Fibroblast of upper back skin (primary cell): ENCODE measurements around the gene C2CD4A.

Experiments
- DNase-seq: peaks from one replicate; pipeline ENCODE4 v3.0.0-alpha.2; 2013

Gene C2CD4A

DNA sequence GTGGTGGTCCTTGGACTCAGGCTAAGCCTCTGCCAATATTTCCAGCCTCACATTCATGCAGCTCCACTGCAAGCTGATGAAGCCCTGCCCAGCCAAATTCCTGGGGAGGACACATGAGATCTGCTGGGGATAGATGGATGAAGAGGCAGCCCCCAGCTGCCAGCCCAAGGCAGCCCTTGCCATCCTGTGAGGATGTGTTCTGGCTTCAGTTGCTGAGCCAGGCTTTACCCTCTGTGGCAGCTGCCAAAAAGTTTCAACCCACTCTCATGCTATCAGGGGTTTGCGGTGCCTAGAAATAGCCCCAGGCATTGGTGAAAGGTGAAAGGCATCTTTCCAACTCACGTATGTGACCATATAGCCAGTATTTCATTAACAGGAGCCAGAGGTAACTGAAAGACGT, 37.6 kb downstream of the C2CD4A start:
- no peak for DNase-seq

DNA sequence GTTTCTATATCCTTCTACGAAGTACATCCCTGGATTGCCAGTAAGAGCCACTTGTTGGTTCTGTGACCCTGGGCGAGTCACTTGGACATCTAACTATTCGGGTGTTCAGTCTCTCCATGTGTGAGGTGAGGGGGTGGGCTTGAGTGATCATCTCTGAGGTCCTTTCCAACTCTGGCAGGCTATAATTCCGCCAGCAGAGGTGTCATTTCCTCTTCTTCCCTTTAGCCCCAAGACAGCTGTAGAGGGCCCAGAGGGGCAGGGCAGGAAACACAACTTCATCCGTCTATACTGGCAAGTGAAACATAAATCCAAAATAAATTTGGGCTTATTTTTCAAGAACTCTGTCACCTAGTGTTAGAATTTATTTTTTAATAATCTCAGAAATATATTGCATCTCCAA, 38.1 kb downstream of the C2CD4A start:
- no peak for DNase-seq

DNA sequence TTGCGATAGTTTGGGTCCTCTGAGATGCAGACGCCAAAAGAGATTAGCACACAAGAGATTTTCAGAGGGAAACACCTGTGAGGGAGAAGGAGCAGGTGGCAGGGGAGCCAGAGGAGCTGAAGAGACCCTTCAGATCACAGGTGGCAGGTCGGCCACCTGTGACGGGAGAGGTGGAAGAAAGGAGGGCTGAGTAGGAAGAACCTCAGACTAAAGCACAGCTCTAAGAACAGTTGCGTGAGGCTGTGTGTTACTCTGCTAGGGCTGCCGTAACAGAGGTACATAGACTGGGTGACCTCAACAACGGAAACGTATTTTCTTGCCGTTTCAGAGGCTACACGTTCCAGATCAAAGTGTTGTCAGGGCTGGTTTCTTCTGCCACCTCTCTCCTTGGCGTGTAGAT, 38.5 kb downstream of the C2CD4A start:
- DNase-seq: no peak

DNA sequence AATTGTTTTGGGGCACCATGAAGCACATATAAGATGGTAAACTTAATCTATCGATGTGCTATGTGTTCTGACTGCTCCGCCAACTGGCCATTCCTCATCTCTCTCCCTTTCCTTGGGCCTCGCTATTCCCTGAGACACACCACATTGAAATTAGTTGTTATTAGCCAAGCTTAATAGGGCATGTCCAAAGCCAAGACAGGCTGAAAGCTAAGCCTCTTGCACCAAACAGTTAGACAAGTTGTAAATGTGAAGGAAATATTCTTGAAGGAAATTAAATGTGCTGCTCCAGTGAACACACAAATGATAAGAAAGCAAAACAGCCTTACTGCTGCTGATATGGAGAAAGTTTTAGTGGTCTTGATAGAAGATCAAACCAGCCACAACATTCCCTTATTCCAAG, 39.3 kb downstream of the C2CD4A start:
- no peak for DNase-seq

DNA sequence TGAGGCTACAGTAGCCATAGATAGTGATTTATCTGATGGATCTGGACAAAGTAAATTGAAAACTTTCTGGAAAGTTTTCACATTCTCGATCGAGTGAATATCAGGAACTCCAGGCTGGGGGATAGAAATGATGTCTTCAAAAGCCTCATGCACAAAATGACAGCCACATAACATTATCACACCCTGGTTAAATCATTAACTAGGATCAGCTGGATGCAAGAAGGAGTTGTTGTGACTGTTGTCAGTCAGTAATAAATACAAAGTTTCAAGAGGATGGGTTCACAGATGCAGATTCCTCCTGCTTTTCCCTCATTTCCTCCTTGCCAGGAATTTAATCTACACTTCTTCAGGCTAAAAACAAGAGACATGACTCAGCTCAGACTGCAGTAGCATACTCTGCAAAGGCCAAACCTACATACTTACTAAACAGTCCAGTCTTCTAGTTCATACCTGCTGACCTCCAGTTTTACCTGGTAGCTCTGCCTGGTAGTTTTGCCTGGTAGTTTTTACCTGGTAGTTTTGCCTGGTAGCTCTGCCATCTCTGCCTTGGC, 40.9 kb downstream of the C2CD4A start:
- DNase-seq: peak; percentile 26

DNA sequence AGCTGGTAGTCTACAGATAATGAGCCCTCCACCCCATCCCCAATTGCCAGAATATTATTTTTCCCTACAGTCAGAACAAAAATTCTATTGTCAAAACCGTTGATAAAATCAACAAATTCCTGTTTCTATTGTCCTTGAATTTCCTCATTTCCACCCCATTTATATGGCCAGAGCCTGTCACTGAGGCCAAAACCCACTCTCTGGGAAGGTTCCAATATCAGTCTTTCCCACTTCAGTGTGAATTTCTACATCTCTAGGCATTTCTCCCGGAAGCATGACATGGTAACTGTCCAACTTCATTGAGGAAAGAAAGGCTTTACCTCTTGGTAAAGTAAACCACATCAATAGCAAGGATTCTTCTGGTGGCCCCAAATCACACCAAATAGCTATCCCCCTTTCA, 41.6 kb downstream of the C2CD4A start:
- DNase-seq: no peak

DNA sequence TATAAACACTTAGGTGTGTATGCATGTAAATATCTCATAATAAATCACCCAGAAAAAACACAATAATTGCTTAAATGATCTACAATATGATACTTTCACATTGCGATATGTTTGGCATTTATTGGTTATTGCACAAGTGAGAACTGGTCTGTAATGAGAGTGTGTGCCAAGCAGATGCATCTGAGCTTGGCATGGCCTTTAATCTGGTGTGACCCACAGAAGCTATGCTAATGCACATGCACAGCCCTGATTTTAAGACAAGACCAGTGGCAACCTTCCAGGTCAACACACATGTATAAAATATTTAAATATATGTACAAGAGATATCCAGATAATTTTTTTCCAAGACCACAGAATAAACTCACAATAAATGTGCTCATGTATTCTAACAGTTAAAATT, 42.7 kb downstream of the C2CD4A start:
- DNase-seq: no peak

DNA sequence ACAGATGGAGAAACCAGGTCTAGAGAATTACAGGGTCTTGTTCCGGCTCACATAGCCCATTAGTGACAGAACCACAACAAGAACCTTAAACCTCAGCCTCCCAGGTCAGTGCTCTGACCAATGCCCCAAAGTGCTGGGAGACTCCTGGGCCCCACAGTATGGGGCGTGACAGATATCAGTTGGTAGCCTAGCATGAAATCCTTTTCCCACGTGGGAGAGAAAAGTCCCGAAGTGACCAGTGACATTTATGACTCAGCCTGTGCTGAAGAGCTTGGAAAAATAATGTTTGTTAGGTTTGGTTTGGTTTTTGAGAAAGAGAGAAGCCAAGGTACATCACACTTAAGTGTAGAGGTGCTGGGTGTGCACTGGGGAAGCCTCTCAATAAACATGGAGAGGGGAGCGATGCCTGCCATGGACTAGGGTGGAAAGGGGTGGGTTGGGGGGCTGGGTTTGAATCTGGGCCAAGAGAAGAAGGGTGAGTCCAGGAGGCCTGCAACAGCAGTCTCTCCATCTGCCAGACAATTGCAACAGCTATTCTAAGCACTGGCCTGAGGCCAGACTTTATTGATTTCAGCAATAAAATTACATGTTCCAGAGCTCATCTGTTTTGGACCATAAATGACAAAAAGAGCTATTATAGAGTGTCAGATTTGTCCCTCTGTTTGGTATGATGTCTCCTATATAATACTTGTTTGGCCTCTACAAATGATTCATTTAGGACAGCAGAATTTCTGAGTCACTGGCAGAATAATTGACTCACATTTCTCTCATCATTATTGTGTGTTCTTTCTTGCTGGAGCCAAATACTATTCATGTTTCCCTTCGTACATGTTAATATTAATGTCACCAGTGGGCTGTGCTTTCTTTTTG, 43.4 kb downstream of the C2CD4A start:
- peak; percentile 69 for DNase-seq

DNA sequence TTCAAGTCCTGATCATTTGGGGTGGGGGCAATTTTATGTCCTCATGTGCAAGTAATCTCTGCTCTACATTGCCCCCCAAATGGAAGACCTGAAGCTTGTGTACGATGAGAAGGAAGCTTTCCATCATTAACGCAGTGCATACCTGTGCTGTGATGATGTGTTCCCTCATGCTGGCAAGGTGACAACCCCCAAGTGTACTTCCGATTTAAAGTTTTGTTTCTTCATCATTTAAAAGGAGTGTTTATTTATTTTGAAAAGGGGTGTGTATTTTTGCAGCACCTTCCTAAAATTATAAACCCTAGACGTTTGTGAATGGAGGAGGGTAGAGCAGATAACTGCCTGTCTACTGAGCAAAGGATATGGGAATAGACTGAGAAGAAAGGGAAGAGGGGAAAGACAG, 45.3 kb downstream of the C2CD4A start:
- no peak for DNase-seq

DNA sequence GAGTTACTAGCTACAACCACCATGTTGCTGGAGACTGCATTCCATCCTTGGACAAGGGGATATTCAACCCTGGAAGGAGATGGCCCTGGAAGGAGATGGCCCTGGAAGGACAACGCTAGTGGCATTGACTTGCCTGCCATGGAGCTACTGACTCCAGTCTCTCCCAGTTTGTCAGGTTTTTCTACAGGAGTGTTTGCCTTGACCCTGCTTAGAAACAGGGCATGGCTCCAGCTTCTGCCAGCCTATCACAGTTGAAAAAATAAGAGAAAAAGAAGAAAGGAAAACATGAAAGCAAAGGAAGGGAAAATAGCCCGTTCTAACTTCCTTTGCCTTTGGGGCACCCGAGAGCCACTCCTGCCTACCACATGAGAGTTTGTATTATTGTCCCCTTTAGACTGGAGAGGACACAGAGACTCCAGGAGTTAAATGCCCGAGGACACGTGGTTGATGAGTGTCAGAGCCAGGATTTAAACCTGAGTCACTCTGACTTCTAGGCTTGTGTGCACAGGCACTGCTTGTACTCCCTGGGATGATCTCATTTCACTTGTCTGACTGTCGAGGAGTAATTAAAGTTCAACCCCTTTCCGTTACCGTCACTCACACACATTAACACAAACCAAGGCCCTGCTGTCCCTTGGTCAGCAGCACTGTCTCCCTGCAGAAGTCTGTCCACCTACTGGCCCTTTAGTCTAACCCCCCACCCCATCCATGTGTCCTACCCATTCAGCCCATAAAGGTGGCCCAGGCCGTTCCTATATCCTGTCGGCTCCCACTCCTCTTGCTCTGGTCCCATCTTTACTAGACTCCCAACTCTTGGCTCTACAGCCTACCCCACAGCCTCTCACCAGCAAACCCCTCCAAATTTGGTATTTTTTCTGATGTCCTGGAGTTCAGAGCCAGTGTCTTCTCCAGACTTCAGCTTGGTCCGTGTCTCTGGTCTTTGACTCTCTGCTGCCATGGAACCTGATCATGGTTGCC, 46.1 kb downstream of the C2CD4A start:
- peak; percentile 72 for DNase-seq

DNA sequence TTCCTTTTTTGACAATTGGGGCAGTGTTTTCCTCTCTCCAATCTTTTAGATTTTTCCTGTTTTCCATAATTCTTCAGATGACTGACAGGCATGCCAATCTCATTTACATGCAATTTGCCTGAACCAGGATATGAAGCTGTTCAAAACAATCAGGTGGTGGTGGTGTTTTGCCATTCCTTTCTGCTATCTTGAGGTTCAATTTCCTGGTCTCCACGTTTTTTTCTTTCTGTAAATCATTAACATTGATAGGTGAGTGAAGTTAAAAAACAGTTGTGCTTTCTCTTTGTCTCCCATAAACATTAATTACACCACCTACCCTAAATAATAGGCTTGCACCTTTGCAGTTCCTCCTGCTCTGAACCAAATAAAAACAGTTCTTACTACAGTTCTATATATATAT, 49.1 kb downstream of the C2CD4A start:
- DNase-seq: no peak

DNA sequence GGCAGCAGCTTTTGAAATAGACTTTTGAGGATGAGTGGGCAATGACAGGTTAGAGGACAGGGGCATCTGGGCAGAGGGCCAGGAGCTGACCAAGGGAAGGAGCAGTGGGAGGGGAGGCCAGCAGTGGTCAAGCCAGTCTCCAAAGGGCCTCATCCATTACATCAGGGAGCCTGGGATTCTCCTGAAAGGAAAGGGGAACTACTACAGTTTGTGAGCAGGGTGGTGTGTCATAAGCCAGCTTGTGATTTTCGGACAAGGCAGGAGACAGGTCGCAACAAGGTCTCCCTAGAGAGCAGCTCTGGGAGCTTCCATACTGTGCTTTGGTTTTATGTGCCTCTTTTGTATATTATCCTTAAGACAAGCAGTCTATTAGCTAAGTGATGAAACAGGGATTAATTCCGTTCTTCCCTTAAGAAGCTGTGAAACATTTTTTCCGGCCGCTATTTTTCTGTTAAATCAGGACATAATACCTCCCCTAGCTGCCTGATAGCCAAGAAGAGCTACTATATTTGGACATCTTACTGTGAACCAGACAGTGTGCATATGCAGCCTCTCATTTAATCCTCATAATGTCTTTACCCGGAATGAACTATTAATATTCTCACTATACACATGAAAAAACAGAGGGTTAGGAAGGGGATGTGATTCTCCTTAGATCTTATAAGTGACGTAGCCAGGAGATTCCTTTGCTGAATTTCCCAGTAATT, 51.9 kb downstream of the C2CD4A start:
- peak; percentile 43 for DNase-seq

DNA sequence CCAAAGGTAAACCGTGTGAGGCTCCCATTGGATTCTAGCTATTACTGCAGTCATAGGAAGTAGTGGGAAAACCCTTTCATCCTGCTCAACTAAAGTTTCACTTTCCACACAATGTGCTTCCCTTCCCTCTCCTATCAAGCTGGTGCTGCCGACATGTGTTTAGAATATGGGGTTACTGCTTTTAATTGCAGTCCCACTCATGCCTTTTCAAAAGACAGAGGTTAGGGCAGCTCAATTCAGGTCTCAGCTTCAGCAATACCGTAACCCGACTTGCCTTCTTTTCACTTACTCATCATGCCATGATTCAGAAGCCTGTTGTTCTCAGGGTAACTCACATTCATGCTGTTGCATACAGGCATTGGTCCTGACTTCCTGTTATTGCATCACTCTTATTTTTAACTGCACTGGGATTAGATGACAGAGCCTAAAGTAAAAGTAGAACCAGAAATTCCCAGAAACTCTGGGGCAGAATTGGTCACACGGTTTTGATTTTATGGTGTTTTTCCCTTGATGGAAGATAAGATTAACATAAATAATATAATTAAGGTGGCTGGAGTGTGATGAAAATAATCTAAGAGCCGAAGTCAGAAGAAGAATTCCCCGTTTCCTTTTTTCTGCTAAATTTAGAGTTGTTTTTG, 52.6 kb downstream of the C2CD4A start:
- DNase-seq: peak; percentile 95

DNA sequence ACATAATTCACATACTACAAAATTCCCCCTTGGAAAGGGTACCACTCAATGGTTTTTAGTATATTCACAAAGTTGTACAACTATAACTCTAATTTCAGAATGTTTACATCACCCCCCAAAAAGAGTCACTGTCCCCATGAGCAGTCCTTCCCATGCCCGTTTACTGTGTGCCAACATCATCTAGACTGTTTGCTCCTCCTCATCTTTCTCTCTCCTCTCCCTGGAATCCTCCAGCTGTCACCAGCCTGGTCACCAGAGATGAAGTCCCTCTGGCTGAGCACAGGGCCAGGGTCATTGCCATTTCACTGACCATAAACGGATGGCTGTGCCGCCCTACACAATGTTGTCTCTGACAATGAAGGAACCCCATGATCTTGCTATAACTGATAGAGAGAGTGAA, 53.1 kb downstream of the C2CD4A start:
- no peak for DNase-seq
